HG03175 (cell line): ENCODE measurements around the gene MAST2.
"Not testable (repeated sequence)": the region's sequence is repeated elsewhere in the genome, so short reads cannot be mapped to it uniquely, and the experiment has no call there.

Source experiments
- ATAC-seq: cut with Tn5 transposase; IDR thresholded peaks from one replicate; pipeline ENCODE4 v1.9.1; 2021; ENCODE audit warnings: mild to moderate bottlenecking, moderate library complexity; ENCODE audit not compliant: unreplicated experiment

MAST2 gene

GRCh38 chr1:45930258-45931150, 127.1 kb downstream of the MAST2 start:
- no peak for ATAC-seq

- not testable (repeated sequence) for ATAC-seq
Measured at GRCh38 chr1:45932205-45932604, 128.8 kb downstream of the MAST2 start.

GRCh38 chr1:45934947-45935346, 131.5 kb downstream of the MAST2 start:
- no peak for ATAC-seq

GRCh38 chr1:45938029-45938428, 134.6 kb downstream of the MAST2 start:
- no peak for ATAC-seq

GRCh38 chr1:45942411-45942810, 139.0 kb downstream of the MAST2 start:
- ATAC-seq = no peak

- ATAC-seq = no peak
Measured at GRCh38 chr1:45943185-45943584, 139.8 kb downstream of the MAST2 start.

- no peak for ATAC-seq
Measured at GRCh38 chr1:45945426-45945825, 142.0 kb downstream of the MAST2 start.

GRCh38 chr1:45949462-45949861, 146.1 kb downstream of the MAST2 start:
- not testable (repeated sequence) for ATAC-seq

- ATAC-seq = no peak
Measured at GRCh38 chr1:45952072-45952471, 148.7 kb downstream of the MAST2 start.

- ATAC-seq = no peak
Measured at GRCh38 chr1:45953934-45954847, 150.8 kb downstream of the MAST2 start.

- no peak for ATAC-seq
Measured at GRCh38 chr1:45957684-45958083, 154.3 kb downstream of the MAST2 start.

- ATAC-seq = no peak
Measured at GRCh38 chr1:45958317-45958716, 154.9 kb downstream of the MAST2 start.

- ATAC-seq = no peak
Measured at GRCh38 chr1:45960930-45961715, 157.7 kb downstream of the MAST2 start.

- not testable (repeated sequence) for ATAC-seq
Measured at GRCh38 chr1:45961936-45962335, 158.5 kb downstream of the MAST2 start.

- no peak for ATAC-seq
Measured at GRCh38 chr1:45968941-45969666, 165.7 kb downstream of the MAST2 start.

GRCh38 chr1:45969866-45970265, 166.5 kb downstream of the MAST2 start:
- ATAC-seq = no peak

- ATAC-seq = no peak
Measured at GRCh38 chr1:45971335-45971734, 167.9 kb downstream of the MAST2 start.

- no peak for ATAC-seq
Measured at GRCh38 chr1:45971922-45972531, 168.6 kb downstream of the MAST2 start.

GRCh38 chr1:45972621-45973020, 169.2 kb downstream of the MAST2 start:
- ATAC-seq = no peak

GRCh38 chr1:45973121-45973520, 169.7 kb downstream of the MAST2 start:
- no peak for ATAC-seq
